HEK293 (cell line): ENCODE measurements around the gene CFAP53.

Experiments
- CTCF ChIA-PET: fragments of 350-600 bp; formaldehyde crosslinking; extraction: SDS; loops from one replicate; lab custom pipeline; 2021; ENCODE audit warnings: antibody characterized with exemption; lab: Yijun Ruan, JAX
- POLR2A ChIA-PET: fragments of 300-600 bp; formaldehyde crosslinking; extraction: SDS; loops from one replicate; lab custom pipeline; 2020; ENCODE audit warnings: antibody characterized with exemption, inconsistent platforms; lab: Yijun Ruan, JAX
- H3K27ac ChIP-seq: fragments of 200-500 bp; sonication (Bioruptor generic); 2 replicates; pipeline ENCODE4 v1.5.1; 2014; ENCODE audit warnings: low read depth, low read length, control low read depth, inconsistent platforms; ENCODE audit errors: extremely low read depth
- H3K36me3 ChIP-seq, 2 experiments: fragments of 200-500 bp in 1 of 2; sonication (Bioruptor generic) in 1 of 2; 1 replicate in 1 of 2; 2 replicates in 1 of 2; pipeline ENCODE4 v1.5.1; 2014 to 2017; ENCODE audit warnings: inconsistent platforms in 2 of 2, low read length in 2 of 2; ENCODE audit not compliant: control insufficient read depth in 2 of 2, insufficient read depth in 1 of 2
- H3K4me1 ChIP-seq: fragments of 200-500 bp; sonication (Bioruptor generic); 2 replicates; pipeline ENCODE4 v1.5.1; 2014; ENCODE audit warnings: mild to moderate bottlenecking, low read length, inconsistent platforms; ENCODE audit not compliant: control insufficient read depth, insufficient read depth
- H3K4me3 ChIP-seq: 2 replicates; pipeline ENCODE4 v1.5.1; 2011; ENCODE audit warnings: low read depth, mild to moderate bottlenecking, control low read depth, low read length, moderate library complexity
- H3K9me3 ChIP-seq: fragments of 200-500 bp; sonication (Bioruptor generic); 2 replicates; pipeline ENCODE4 v1.5.1; 2014; ENCODE audit warnings: low read depth, low read length, inconsistent platforms; ENCODE audit not compliant: control insufficient read depth, insufficient read depth
- FEZF1 ChIP-seq: fragments of 450-650 bp; formaldehyde crosslinking; IDR thresholded peaks from 2 replicates; pipeline ENCODE4 v1.5.1; 2016; ENCODE audit warnings: missing biosample characterization, missing genetic modification characterization
- KLF7 ChIP-seq: fragments of 450-650 bp; formaldehyde crosslinking; IDR thresholded peaks from 2 replicates; pipeline ENCODE4 v1.5.1; 2016; ENCODE audit warnings: missing biosample characterization, missing genetic modification characterization, borderline replicate concordance
- RBAK ChIP-seq: fragments of 450-650 bp; formaldehyde crosslinking; IDR thresholded peaks from 2 replicates; pipeline ENCODE4 v1.5.1; 2016; ENCODE audit warnings: missing biosample characterization, missing genetic modification characterization
- ZFP69B ChIP-seq: fragments of 450-650 bp; formaldehyde crosslinking; IDR thresholded peaks from 2 replicates; pipeline ENCODE4 v1.5.1; 2016; ENCODE audit warnings: missing biosample characterization, missing genetic modification characterization
- ZIC2 ChIP-seq: fragments of 450-650 bp; formaldehyde crosslinking; IDR thresholded peaks from 2 replicates; pipeline ENCODE4 v1.5.1; 2016; ENCODE audit warnings: missing biosample characterization, missing genetic modification characterization
- ZNF140 ChIP-seq: fragments of 450-650 bp; formaldehyde crosslinking; IDR thresholded peaks from 2 replicates; pipeline ENCODE4 v1.5.1; 2016; ENCODE audit warnings: missing biosample characterization, missing genetic modification characterization
- ZNF239 ChIP-seq: fragments of 450-650 bp; formaldehyde crosslinking; IDR thresholded peaks from 2 replicates; pipeline ENCODE4 v1.5.1; 2016; ENCODE audit warnings: missing biosample characterization, missing genetic modification characterization
- ZNF274 ChIP-seq, 2 experiments: fragments of 200-500 bp in 1 of 2; fragments of 450-650 bp in 1 of 2; sonication (Bioruptor generic) in 1 of 2; formaldehyde crosslinking in 1 of 2; IDR thresholded peaks; 2 replicates each; pipeline versions ENCODE4 v1.5.1 to v1.6.1; 2014 to 2016; ENCODE audit warnings: borderline replicate concordance in 1 of 2, inconsistent platforms in 1 of 2, low read length in 1 of 2, missing biosample characterization in 1 of 2, missing genetic modification characterization in 1 of 2
- ZNF366 ChIP-seq: fragments of 450-650 bp; formaldehyde crosslinking; conservative IDR thresholded peaks from 2 replicates; pipeline ENCODE4 v1.5.1; 2016; ENCODE audit warnings: missing biosample characterization, missing genetic modification characterization
- ZNF514 ChIP-seq: fragments of 450-650 bp; formaldehyde crosslinking; IDR thresholded peaks from 2 replicates; pipeline ENCODE4 v1.5.1; 2016; ENCODE audit warnings: missing biosample characterization, missing genetic modification characterization
- ZNF549 ChIP-seq: fragments of 450-650 bp; IDR thresholded peaks from 2 replicates; pipeline ENCODE4 v1.5.1; 2018; ENCODE audit warnings: missing biosample characterization, missing genetic modification characterization, mild to moderate bottlenecking, inconsistent platforms, moderate library complexity
- ZNF664 ChIP-seq: fragments of 450-650 bp; formaldehyde crosslinking; IDR thresholded peaks from 2 replicates; pipeline ENCODE4 v1.5.1; 2016; ENCODE audit warnings: missing biosample characterization, missing genetic modification characterization
- ZNF777 ChIP-seq: fragments of 450-650 bp; formaldehyde crosslinking; IDR thresholded peaks from 2 replicates; pipeline ENCODE4 v1.5.1; 2017; ENCODE audit warnings: missing biosample characterization, missing genetic modification characterization, borderline replicate concordance
- TF ChIP-seq, protein P1 (sequence below): fragments of 450-650 bp; formaldehyde crosslinking; IDR thresholded peaks from 2 replicates; pipeline ENCODE4 v1.5.1; 2016; ENCODE audit warnings: missing biosample characterization, missing genetic modification characterization
- TF ChIP-seq, protein P2 (sequence below): fragments of 450-650 bp; formaldehyde crosslinking; IDR thresholded peaks from 2 replicates; pipeline ENCODE4 v1.5.1; 2016; ENCODE audit warnings: missing biosample characterization, missing genetic modification characterization
- TF ChIP-seq, protein P3 (sequence below): fragments of 450-650 bp; formaldehyde crosslinking; IDR thresholded peaks from 2 replicates; pipeline ENCODE4 v1.5.1; 2016; ENCODE audit warnings: missing biosample characterization, missing genetic modification characterization, low read depth
- TF ChIP-seq, protein P4 (sequence below): fragments of 450-650 bp; formaldehyde crosslinking; IDR thresholded peaks from 2 replicates; pipeline ENCODE4 v1.5.1; 2017; ENCODE audit warnings: missing biosample characterization, missing genetic modification characterization
- TF ChIP-seq, protein P5 (sequence below): fragments of 450-650 bp; formaldehyde crosslinking; IDR thresholded peaks from 2 replicates; pipeline ENCODE4 v1.5.1; 2016; ENCODE audit warnings: missing biosample characterization, missing genetic modification characterization, borderline replicate concordance
- TF ChIP-seq, protein P6 (sequence below): fragments of 450-650 bp; formaldehyde crosslinking; optimal IDR thresholded peaks from 2 replicates; pipeline ENCODE3; 2016; ENCODE audit warnings: missing biosample characterization, mild to moderate bottlenecking, missing genetic modification characterization
- TF ChIP-seq, protein P7 (sequence below): fragments of 450-650 bp; formaldehyde crosslinking; IDR thresholded peaks from 2 replicates; pipeline ENCODE4 v1.5.1; 2016; ENCODE audit warnings: missing biosample characterization, missing genetic modification characterization
- TF ChIP-seq, protein P8 (sequence below): fragments of 450-650 bp; formaldehyde crosslinking; IDR thresholded peaks from 2 replicates; pipeline ENCODE4 v1.5.1; 2017; ENCODE audit warnings: missing biosample characterization, missing genetic modification characterization

The CFAP53 gene

DNA sequence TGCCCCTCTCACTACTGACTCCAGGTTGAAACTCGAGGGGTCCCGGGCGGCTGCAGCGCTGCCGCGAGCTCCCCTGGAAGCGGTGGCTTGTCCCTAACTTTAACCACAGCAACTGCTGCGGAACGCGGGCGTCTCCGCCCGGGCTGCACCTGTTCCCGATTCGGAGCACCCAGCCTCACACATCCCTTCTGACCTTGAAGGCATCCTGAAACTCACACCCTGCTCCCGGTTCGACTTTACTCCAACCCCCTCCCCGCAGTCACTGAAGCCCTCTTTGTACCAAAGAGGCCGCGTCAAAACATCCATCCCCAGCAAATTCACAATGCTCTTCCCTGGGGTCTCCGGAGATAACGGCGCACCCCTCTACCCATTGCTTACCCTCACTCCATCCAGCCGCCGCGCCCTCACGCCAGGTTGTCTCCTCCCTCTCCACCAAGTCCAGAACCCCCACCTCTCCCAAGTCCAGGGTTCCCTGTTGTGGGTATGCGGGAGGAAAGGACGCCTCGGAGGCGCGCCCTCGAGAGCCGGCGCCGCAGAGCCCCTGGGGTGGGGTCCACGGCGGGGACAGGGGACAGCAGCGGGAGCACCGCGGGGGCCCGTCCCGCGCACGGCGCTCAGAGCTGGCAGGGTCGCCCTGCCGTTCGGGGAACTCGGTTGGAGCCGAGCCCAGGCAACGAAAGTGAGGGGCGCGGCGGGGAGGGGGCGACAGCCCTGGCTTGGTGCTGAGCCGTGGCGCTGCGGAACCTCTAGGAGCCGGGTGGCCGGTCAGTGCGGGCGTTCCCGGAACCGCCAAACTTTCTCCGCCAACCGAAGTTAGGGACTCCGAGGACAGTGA is 72.3 kb downstream of the CFAP53 start:
- Histone ChIP-seq H3K27ac (peak overlapping the region; percentile 56; the same call in 1 of the 2 replicates), H3K4me1 (no peaks in the 10 kb centered on the region), H3K9me3 (no peaks in the 10 kb centered on the region), H3K36me3 (no peaks in the 10 kb centered on the region), H3K4me3 (peak overlapping the region; percentile 66)
- POLR2A ChIA-PET: no interaction called here
- CTCF ChIA-PET: interaction anchor here (0.6 to 2.9 kb wide), 14 partner anchors 14 to 684 kb away, joined by 3 to 13 read pairs (median 4); no protein-coding TSS in a partner anchor
- no peak for TF ChIP-seq ZNF777 (tag by site-specific recombination)
- no peak for TF ChIP-seq ZNF274 (IDR thresholded peaks at IDR 0.05; ENCODE audit: low read length)
- TF ChIP-seq ZNF274 (tag by site-specific recombination; IDR thresholded peaks at IDR 0.05; ENCODE audit: borderline replicate concordance): no peak
- TF ChIP-seq, protein P1, sequence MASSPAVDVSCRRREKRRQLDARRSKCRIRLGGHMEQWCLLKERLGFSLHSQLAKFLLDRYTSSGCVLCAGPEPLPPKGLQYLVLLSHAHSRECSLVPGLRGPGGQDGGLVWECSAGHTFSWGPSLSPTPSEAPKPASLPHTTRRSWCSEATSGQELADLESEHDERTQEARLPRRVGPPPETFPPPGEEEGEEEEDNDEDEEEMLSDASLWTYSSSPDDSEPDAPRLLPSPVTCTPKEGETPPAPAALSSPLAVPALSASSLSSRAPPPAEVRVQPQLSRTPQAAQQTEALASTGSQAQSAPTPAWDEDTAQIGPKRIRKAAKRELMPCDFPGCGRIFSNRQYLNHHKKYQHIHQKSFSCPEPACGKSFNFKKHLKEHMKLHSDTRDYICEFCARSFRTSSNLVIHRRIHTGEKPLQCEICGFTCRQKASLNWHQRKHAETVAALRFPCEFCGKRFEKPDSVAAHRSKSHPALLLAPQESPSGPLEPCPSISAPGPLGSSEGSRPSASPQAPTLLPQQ (tag by site-specific recombination): peak; percentile 90
- TF ChIP-seq FEZF1: no peak
- TF ChIP-seq, protein P2, sequence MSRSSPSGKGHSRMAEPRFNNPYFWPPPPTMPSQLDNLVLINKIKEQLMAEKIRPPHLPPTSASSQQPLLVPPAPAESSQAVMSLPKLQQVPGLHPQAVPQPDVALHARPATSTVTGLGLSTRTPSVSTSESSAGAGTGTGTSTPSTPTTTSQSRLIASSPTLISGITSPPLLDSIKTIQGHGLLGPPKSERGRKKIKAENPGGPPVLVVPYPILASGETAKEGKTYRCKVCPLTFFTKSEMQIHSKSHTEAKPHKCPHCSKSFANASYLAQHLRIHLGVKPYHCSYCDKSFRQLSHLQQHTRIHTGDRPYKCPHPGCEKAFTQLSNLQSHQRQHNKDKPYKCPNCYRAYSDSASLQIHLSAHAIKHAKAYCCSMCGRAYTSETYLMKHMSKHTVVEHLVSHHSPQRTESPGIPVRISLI (tag by site-specific recombination): no peak
- no peak for TF ChIP-seq ZNF366
- no peak for TF ChIP-seq ZNF549 (tag by site-specific recombination)
- TF ChIP-seq, protein P3, sequence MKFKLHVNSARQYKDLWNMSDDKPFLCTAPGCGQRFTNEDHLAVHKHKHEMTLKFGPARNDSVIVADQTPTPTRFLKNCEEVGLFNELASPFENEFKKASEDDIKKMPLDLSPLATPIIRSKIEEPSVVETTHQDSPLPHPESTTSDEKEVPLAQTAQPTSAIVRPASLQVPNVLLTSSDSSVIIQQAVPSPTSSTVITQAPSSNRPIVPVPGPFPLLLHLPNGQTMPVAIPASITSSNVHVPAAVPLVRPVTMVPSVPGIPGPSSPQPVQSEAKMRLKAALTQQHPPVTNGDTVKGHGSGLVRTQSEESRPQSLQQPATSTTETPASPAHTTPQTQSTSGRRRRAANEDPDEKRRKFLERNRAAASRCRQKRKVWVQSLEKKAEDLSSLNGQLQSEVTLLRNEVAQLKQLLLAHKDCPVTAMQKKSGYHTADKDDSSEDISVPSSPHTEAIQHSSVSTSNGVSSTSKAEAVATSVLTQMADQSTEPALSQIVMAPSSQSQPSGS (tag by site-specific recombination): no peak
- TF ChIP-seq ZNF514 (tag by site-specific recombination): no peak
- TF ChIP-seq ZIC2 (tag by site-specific recombination): peak; percentile 91
- TF ChIP-seq ZNF664 (tag by site-specific recombination): no peak
- TF ChIP-seq, protein P4, sequence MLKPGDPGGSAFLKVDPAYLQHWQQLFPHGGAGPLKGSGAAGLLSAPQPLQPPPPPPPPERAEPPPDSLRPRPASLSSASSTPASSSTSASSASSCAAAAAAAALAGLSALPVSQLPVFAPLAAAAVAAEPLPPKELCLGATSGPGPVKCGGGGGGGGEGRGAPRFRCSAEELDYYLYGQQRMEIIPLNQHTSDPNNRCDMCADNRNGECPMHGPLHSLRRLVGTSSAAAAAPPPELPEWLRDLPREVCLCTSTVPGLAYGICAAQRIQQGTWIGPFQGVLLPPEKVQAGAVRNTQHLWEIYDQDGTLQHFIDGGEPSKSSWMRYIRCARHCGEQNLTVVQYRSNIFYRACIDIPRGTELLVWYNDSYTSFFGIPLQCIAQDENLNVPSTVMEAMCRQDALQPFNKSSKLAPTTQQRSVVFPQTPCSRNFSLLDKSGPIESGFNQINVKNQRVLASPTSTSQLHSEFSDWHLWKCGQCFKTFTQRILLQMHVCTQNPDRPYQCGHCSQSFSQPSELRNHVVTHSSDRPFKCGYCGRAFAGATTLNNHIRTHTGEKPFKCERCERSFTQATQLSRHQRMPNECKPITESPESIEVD (tag by site-specific recombination): no peak
- TF ChIP-seq, protein P5, sequence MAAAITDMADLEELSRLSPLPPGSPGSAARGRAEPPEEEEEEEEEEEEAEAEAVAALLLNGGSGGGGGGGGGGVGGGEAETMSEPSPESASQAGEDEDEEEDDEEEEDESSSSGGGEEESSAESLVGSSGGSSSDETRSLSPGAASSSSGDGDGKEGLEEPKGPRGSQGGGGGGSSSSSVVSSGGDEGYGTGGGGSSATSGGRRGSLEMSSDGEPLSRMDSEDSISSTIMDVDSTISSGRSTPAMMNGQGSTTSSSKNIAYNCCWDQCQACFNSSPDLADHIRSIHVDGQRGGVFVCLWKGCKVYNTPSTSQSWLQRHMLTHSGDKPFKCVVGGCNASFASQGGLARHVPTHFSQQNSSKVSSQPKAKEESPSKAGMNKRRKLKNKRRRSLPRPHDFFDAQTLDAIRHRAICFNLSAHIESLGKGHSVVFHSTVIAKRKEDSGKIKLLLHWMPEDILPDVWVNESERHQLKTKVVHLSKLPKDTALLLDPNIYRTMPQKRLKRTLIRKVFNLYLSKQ (tag by site-specific recombination): no peak
- TF ChIP-seq, protein P6, sequence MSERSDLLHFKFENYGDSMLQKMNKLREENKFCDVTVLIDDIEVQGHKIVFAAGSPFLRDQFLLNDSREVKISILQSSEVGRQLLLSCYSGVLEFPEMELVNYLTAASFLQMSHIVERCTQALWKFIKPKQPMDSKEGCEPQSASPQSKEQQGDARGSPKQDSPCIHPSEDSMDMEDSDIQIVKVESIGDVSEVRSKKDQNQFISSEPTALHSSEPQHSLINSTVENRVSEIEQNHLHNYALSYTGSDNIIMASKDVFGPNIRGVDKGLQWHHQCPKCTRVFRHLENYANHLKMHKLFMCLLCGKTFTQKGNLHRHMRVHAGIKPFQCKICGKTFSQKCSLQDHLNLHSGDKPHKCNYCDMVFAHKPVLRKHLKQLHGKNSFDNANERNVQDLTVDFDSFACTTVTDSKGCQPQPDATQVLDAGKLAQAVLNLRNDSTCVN (tag by site-specific recombination): peak; percentile 81
- TF ChIP-seq, protein P7, sequence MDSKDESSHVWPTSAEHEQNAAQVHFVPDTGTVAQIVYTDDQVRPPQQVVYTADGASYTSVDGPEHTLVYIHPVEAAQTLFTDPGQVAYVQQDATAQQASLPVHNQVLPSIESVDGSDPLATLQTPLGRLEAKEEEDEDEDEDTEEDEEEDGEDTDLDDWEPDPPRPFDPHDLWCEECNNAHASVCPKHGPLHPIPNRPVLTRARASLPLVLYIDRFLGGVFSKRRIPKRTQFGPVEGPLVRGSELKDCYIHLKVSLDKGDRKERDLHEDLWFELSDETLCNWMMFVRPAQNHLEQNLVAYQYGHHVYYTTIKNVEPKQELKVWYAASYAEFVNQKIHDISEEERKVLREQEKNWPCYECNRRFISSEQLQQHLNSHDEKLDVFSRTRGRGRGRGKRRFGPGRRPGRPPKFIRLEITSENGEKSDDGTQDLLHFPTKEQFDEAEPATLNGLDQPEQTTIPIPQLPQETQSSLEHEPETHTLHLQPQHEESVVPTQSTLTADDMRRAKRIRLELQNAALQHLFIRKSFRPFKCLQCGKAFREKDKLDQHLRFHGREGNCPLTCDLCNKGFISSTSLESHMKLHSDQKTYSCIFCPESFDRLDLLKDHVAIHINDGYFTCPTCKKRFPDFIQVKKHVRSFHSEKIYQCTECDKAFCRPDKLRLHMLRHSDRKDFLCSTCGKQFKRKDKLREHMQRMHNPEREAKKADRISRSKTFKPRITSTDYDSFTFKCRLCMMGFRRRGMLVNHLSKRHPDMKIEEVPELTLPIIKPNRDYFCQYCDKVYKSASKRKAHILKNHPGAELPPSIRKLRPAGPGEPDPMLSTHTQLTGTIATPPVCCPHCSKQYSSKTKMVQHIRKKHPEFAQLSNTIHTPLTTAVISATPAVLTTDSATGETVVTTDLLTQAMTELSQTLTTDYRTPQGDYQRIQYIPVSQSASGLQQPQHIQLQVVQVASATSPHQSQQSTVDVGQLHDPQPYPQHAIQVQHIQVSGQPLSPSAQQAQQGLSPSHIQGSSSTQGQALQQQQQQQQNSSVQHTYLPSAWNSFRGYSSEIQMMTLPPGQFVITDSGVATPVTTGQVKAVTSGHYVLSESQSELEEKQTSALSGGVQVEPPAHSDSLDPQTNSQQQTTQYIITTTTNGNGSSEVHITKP (tag by site-specific recombination): no peak
- TF ChIP-seq ZNF140 (tag by site-specific recombination): no peak
- TF ChIP-seq RBAK (tag by site-specific recombination): no peak
- no peak for TF ChIP-seq KLF7 (tag by site-specific recombination)
- no peak for TF ChIP-seq ZNF239 (tag by site-specific recombination)
- TF ChIP-seq, protein P8, sequence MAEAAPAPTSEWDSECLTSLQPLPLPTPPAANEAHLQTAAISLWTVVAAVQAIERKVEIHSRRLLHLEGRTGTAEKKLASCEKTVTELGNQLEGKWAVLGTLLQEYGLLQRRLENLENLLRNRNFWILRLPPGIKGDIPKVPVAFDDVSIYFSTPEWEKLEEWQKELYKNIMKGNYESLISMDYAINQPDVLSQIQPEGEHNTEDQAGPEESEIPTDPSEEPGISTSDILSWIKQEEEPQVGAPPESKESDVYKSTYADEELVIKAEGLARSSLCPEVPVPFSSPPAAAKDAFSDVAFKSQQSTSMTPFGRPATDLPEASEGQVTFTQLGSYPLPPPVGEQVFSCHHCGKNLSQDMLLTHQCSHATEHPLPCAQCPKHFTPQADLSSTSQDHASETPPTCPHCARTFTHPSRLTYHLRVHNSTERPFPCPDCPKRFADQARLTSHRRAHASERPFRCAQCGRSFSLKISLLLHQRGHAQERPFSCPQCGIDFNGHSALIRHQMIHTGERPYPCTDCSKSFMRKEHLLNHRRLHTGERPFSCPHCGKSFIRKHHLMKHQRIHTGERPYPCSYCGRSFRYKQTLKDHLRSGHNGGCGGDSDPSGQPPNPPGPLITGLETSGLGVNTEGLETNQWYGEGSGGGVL (tag by site-specific recombination): peak; percentile 87
- no peak; the same call in none of the 2 replicates for TF ChIP-seq ZFP69B
